NCI-H510A (cell line): ENCODE results near the gene SPOCK2.

ENCODE experiments used
- DNase-seq: peaks from one replicate; lab custom pipeline; 2025; lab: John Stamatoyannopoulos, UW

SPOCK2 gene

DNA sequence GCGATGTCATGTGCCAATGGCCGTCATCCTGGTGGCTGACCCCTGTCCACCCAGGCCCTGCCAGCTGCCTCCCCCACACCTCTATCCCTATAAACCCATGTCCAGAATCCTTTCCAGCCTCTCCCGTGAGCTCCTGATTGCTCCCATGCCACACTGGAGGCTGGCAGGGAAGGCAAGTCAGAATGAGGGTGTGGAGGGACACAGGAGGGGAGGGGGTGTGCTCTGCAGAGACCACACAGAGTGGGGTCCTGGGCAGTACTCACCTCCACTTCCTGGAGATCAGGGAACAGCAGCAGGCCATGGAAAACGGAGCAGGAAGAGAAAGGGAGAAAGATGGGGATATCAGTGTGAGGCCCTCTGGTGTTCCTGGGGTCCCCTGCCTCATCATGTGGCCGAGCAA, 15.7 kb downstream of the SPOCK2 start:
- no peak for DNase-seq

DNA sequence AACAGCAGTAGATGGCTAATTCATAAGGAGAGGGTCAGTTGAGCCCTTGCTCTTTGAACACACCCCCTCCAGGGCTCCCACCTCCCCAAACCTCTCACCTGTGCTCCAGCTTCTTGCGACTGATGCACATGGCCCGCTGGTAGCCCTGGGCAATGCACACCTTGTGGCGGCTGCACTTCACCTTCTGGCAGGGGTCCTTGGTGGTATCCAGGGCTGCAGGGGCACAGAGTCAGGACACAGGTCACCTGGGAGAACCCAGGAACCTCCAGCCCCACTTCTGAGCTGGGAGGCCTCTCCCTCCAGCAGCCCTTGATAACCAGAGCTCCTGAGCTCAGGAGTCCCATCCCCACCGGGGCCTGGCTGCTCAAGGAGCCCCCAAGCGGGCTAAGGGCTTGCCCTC, 16.3 kb downstream of the SPOCK2 start:
- DNase-seq, result no peak

DNA sequence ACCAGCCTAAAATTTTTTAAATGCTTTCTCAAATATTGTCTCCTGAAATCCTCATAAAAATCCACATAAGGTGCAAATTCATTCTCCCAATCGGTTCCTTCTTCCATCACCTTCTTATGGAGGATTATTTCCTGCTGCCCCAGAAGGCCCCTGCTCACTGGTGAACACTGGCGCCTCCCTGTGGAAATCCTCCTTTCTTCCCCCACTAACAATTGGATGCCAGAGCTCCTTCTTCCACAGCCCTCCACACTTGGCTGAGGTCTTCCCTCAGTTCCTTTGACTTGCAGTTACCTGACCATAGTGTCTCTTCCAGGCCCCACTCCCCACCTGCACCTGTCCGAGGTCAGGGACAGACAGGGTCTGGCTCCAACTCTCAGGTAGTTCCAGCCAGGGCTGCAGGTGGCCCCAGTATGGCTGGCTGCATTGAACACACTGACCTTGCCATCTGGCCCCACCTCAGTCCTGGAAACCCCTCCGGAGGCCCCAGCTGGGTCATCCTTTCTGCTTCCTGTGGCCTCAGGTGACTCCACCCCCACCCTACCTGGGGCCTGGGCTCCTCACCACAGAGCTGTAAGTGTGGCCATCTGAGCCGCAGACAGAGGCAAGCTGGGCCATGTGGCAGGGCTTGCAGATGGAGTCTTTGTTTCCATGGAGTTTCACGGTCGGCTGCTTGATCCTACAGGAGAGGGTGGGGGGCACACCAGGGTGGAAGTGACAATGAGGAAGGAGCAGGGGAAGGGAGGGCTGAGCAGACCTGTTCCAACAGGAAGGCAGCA, 18.4 kb downstream of the SPOCK2 start:
- no peak for DNase-seq

DNA sequence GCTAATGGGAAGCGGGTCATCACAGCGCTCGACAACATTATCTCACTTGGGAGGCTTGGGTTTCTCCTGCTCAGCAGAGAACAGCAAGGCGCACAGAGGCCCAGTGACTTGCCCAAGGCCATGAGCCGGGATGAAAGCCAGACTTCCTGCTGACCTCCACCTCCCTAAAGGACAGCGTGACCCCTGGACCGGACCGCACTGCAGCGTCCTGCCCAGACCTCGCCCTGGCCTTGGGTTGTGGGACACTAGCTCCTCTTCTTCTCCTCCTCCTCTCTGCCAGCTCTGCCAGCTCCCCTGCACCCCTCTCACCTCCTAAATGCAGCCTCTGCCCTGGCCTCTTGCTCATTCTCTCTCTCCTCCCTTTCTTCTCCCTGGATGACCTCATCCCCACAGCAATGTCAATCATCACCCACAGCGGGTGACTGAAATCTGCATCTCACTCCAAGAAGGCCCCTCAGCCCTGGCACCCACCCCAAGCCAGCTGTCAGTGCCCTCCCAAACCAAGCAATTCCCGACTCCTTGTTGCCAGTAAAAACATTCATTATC, 19.4 kb downstream of the SPOCK2 start:
- DNase-seq, result no peak

DNA sequence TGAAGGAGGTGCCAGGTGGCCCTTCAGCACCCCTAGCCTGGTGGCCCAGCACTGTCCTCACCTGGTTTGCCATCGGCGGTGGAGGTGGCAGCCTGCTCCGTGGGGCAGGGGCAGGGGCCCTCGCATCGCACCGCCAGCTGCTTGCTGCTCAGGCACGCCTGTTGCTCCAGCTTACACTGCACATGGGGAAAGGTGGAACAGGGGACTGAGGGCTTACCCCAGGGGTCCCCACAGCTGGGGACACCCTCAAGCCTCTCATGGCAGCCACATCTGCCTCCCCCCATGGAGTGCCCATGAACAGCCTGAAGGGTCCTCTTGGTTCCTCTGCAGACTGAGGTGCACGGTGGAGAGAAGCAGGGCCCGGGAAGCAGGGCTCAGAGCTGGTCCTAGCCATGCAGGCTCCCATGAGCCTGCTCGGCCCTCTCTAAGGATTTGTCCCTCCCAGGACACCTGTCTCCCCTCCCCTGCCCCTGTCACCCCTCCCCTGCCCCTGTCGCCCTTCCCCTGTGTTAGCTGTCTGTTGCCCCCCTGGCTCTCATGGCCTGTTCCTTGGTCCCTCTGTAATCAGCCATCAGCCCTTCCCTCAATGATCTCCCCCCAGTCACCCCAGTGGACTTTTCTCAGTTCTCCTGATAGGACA, 20.1 kb downstream of the SPOCK2 start:
- no peak for DNase-seq

DNA sequence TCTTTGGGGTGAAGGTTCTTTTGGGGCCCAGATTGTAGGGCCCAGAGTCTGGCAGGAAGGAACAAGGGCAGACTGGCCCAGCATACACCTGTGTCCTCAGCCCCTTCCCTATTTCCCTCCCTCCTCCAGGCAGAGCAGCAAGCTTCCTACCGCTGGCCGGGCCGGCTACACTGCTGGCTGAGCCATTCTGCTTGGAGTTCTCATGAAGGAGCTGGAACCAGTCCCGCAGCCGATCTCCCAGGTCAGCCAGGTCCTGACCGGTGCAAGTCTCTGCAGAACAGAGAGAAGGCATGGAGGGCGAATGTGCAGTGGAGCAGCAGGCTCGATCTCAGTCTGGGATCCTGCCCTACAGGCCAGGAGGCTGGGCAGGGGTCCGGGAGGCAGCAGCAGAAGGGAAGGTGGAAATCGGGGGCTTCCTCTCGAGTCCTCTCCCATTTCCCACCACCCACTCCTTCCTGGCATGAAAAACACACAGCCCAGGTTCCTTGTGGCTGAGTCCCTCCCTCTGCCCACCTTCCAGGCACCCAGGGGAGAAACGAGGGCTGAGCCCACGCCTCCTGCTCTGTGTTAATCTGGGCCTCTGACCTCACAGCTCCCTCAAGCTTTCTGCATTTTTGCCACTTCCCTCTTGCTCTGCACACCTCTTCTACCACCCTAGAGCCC, 20.8 kb downstream of the SPOCK2 start:
- no peak for DNase-seq

DNA sequence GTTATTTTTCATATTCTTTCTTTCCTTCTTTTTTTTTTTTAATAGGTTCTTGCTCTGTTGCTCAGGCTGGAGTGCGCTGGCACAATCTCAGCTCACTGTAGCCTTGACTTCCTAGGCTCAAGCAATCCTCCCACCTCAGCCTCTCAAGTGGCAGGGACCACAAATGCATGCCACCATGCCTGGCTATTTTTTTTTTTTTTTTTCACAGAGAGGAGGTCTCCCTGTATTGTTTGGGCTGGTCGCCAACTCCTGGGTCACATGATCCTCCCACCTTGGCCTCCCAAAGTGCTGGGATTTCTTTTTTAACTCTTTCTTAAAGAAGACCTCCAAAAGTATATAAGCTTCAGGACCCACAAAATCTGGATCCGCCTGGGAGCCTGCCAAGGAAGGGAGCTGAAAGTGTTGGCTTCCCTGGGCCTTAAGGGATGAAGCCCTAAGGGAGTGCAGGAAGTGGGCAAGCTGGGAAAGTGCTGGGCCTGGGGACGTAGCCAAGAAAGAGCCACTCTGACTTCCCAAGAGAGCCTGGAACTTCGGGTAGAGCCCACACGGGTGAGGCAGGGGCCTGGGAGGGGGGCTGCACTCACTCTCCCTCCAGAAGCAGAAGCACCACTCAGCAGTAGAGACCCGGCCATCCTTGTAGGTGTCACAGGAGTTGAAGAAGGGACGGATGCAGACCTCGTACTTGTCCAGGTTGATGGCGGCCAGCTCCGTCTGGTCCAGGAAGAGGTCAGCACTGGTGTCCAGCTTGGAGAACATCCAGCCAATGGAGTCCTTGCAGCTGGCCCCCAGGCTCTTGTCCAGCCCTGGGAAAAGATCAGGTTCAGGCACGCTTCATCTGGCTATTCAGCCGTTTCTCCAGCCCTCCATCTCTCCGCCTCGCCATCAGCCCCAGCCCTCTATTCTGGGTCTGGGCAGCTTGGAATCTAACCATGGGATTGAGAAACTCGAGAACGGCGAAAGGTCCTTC, 21.8 kb downstream of the SPOCK2 start:
- DNase-seq, result no peak

DNA sequence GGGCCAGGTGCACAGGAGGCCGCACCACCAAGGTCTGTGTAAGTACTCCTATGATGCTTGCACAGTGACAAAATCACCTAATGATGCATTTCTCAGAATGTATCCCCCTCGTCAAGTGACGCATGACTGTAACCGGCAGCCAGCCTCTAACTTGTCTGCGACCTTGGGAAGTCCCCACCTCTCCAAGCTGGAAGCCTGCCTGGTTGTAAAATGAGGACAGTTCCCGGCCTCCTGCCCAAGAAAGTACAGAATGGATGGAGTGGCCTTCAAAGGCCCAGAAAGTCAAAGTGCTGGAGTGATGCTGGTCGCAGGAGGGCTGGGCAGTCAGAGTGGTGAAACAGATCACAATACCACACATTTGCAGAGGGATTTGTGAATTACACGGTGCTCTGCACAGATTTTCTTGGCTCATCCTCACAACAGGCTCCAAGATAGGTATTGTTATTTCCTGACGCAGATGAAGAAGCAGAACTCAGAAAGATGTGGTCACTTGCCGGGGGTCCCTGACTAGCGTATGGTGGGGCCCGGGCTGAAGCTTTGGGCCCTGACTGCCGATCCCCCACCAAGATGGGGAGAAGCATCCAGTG, 22.8 kb downstream of the SPOCK2 start:
- no peak for DNase-seq

DNA sequence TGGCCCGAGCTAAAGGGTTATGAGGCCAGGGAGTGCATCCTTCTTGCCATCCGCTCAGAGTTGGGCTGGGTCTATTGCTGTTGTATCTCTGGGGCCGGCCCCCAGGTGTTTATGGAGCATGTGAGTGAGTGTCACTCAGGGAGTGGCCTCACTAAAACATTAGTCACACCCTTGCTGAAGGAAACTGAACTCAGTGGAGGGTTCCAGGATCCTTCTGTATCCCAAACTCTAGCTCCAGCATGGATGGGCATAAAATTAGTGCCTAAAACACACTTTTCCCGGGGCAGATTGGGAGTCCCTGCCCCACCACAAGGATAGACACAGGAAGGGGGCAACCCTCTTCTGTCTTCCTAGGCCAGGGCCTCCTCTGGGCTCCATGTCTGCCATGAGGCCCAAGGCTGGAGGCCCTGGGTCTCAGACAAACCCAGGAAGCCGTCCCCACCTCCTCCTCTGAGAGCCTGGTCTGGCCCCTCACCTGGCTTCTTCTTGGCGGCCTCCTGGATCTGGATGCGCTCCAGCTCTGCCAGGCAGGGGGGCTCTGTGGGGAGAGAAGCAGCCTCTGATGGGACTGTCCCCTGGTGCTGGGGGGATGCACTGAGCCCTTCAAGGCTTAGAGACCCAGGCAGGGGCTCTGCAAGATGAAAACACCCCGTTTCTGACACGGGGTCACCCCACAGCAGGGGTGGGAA, 24.5 kb downstream of the SPOCK2 start:
- DNase-seq, result no peak

DNA sequence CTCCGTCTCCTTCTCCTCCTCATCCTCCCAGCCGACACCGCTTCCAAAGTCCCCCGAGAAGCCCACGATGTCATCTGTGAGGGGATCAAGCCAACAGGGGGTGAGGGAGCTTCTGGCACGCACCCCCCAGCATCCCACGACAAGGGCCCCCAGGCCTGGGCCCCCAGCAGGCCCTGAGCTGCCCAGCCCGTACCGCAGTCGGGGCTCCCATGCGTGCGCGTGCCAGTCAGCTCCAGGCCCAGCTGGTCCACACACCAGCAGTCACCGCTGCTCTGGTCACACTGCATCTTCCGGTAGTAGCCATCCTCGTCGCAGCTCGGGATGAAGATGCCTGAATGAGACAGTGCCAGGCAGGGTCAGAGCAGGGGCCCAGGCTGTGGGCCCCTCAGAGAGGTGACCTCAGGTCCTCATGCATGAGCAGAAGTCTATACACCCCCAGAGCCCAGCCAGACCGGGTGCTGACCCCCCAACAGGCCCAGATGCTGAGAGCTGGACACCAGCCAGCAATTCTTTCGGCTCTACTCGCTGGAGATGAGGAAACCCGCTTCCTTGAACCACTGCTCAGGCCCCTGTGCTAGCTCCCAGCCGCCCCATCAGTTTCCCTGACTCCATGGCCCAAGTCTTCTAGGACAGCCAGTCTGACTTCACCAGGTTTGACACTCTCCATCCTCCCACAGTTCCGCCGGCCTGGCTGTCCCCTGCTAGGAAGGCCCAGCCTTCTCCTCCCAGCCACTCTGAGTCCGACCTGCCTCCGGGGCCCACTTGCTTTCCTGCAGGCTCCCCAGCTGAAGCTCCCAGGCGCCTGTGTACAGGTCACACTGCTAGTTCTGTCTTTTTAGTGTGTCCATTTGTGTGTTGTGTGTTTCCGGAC, 25.3 kb downstream of the SPOCK2 start:
- DNase-seq, result no peak

DNA sequence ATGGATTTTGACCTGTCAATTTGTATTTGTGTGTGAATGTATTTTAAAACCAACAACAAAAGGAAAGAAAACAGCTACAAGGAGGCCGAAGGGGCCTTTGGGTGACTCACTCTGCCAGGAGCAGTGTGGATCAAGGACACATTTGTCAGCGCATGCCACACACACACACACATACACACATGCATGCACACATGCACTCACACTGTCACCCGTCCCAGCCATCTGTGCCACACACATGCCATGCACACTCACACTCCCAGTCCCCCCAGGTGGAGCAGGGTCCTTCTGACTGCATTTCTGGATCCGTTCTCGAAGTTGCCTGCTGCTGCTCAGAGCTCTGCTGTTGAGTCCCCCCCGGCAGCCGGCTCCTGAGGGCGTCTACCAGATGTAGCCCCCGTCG, 26.0 kb downstream of the SPOCK2 start:
- DNase-seq, result no peak

DNA sequence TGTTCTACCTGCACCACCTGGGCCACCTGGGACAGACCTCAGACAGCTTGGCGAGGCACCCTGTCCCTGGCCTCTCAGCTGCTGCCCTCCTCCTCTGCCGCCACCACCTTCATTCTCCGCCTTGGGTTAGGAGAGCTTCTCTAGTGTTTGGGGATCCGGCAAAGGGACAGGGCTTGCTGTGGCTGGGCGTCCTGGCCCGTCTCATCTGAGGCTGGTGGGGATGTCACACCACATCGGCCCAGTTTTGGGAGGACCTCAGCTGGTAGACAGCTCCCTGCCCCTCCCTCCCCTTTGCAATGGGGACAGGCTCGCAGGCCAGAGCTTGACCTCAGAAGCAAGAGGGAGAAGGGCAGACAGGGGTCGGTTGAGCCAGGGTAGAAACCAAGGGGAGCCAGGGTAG, 26.4 kb downstream of the SPOCK2 start:
- no peak for DNase-seq

DNA sequence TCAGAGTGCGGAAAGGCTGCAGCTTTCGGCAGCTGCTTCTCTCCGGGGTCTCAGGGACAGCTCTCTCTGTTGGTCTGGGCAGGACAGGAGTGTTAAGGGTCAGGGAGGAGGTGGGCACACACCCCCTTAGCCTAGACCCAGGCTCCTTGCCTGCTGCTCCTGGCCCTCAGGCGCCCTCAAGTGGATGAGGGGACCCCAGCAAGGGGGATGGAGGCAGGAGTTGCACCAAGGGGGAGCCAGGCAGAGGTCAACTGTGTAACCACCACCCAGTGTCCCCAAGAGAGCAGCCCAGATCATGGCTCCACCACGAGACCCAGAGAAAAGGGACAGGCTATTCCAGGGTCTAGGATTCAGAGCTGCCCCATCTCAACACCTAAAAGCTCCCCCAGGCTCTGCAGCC, 26.9 kb downstream of the SPOCK2 start:
- DNase-seq, result no peak

DNA sequence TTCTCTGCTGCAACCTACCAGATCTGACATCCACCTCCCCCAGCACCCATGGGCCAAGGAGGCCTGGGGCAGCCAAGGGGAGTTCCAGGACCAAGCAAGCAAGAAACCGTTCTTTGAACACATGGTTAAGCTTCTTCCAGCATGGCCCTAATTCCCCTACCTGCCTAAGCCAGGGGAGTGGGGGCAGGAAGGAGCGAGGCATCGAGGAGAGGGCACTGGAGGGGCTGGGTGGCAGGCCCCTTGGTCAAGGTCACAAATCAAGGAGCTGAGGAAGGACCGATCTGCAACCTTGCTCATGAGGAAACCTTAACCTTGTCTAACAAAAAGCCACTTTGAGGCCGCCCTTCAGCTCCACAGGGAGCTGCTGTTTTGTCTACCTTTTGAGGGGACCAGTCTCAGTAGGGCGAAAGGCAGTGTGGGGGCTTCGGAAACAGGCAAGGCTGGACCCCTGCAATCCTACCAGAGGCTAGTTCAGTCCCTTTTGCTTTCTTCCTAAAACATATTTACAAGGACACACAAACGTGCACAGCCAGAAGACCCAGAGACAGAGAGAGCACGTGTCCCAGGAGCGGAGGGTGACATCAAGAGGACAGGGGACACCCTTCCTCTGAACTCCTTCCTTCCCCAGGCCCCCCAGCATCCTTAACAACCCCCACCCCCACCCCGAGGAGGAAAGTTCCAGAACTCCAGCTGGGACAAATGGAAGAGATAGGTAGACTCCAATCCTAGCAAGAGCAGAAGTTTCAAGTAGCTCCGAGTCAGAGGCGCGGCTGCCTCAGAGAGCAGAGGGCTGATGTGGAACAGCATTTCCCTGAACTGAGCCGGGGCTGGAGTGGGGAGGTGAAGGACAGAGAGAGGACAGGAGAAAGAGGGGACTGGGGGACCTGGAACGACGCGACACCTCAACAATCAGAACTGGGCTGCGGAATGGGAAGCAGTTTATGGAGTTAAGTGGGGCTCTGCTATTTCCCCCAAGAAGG, 28.2 kb downstream of the SPOCK2 start:
- no peak for DNase-seq

DNA sequence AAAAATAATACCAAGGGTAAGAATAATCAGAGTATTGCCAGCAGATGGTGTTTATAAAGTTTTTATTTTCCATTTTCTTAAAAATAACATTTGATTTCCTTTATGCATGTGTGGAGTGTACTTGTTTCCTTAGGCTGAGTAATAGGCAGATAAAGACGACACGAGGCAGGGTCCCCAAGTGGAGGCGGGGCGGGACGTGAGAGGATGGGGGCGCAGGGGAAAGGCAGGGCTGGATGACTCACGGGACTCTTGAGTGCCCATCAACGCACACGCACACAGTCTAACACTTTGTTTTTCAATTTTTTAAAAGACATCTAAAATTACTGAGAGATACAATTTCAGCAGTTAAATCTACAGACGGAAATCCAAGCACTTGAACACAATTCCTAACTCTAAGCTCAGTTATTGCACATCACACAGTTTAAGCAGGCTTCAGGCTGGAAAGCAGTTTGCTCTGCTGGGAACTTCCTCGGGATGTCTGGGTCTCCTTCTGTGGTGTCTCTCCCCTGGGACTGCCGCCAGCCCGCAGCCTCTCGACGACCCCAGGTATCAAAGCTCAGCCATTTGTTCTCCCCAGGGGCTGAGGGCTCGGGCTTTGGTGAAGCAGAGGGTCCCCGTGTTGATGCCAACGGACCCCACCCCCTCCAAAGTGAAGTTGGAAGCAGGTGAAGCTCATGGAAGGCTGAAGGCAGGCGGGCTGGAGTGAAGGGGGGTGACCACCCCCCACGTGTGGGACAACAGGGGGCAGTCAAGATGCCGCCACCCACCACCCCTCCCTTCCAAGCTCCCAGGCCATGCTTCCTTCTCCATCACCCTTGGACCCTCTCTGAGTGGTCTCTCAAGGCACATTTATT, 29.1 kb downstream of the SPOCK2 start:
- DNase-seq, result no peak

DNA sequence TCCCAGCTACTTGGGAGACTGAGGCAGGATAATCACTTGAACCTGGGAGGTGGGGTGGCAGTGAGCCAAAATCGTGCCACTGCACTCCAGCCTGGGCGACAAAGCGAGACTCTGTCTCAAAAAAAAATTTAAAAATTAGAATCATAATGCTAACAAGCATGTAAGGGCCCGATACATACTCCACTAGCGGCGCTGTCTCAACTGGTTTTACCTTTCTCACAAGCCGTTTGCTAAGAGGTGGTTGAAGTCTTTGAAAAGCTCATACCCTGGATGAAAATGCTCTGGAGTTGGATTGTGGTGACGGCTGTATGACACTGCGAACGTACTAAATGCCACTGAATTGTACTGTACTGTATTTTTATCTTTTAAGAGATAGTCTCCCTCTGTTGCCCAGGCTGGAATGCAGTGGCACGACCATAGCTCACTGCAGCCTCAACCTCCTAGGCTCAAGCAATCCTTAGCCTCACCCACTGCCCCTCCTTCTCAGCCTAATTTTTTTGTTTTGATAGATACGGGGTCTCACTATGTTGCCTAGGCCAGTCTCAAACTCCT, 29.9 kb downstream of the SPOCK2 start:
- no peak for DNase-seq
